Measurements from ENCODE around the gene PBX1. TPM values are rescaled to one million over a fixed set of nuclear protein-coding genes. Genes with fewer than 3 reads are reported as not detected.

PBX1 gene
- total and polyA plus RNA-seq, 4 donors = 14.0 to 125 (median 40.0) TPM

DNA sequence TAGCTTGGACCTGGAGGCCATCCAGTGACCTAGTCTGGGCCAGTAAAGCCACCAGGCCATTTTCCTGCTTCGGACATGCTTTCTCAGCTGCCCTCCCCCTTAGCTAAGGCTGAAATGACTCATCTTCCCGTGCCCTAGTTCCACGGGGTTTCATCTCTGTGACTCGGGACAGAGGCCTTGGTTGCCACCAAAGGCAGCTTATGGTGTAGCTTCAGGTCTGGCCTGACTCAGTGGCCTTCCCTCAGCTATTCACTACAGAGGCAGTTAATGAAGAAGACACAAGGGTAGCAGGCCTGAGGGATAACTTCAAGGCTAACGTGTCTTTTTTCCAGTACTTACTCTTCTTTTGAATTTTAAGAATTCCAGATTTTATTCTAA lies 82.4 kb downstream of the PBX1 start:
- ATAC-seq (ENCODE audit: low FRiP score) = no peak
- Histone ChIP-seq H3K4me3 (ENCODE audit: low read length in 2 of 2) (no peak overlapping the region), H3K9me3 (ENCODE audit: control insufficient read depth, low read length) (no peaks in the 10 kb centered on the region), H3K4me1 (ENCODE audit: control insufficient read depth in 1 of 2, insufficient read depth in 2 of 2, low read length in 2 of 2) (peaks cover 2 to 14% of the 10 kb centered on the region in 2 donors), H3K36me3 (ENCODE audit: control insufficient read depth in 1 of 2, insufficient read depth in 2 of 2, low read length in 1 of 2) (no peaks in the 10 kb centered on the region), H3K27me3 (ENCODE audit: control insufficient read depth in 1 of 2, insufficient read depth in 2 of 2, low read length in 1 of 2) (no peaks in the 10 kb centered on the region), H3K27ac (ENCODE audit: low read depth in 1 of 2, low read length in 2 of 2) (no peak overlapping the region)
- DNase-seq = peak in 1 of 2 donors; percentile 56
- intact Hi-C loops (cut with DNase I) = no loop called here
- WGBS, 2 donors = 59 to 69% methylated on average over 5 of the region's 5 CpGs

DNA sequence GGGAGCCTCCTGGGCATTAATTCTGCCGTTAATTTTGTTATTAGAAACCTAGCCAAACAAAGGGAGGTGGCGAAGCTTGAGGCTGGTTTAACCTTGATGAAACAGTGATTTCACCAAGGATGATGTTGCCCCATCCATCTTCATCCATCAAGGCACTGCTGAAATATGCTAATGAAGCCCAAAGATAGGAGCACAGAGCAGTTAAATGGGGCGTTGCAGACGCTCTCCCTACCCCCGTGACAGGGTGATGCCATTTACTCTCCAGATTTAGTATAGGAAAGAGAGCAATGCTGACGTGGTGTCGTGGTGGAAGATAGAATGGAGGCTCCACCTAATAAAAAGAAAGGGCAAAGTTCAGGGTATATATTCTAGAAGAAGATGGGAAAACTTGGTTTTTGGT lies 84.0 kb downstream of the PBX1 start:
- ATAC-seq (ENCODE audit: low FRiP score) (no peak), DNase-seq (no peak)
- H3K4me1 ChIP-seq (ENCODE audit: control insufficient read depth in 1 of 2, insufficient read depth in 2 of 2, low read length in 2 of 2) = peaks cover 2 to 14% of the 10 kb centered on the region in 2 donors
- no peaks in the 10 kb centered on the region for H3K27me3 ChIP-seq (ENCODE audit: control insufficient read depth in 1 of 2, insufficient read depth in 2 of 2, low read length in 1 of 2)
- H3K36me3 ChIP-seq (ENCODE audit: control insufficient read depth in 1 of 2, insufficient read depth in 2 of 2, low read length in 1 of 2) = no peaks in the 10 kb centered on the region
- intact Hi-C loops (cut with DNase I) = no loop called here
- H3K4me3 ChIP-seq (ENCODE audit: low read length in 2 of 2) = no peak overlapping the region
- H3K9me3 ChIP-seq (ENCODE audit: control insufficient read depth, low read length) = no peaks in the 10 kb centered on the region
- WGBS, 2 donors = 85 to 91% methylated on average over 7 of the region's 7 CpGs
- no peak overlapping the region for H3K27ac ChIP-seq (ENCODE audit: low read depth in 1 of 2, low read length in 2 of 2)

DNA sequence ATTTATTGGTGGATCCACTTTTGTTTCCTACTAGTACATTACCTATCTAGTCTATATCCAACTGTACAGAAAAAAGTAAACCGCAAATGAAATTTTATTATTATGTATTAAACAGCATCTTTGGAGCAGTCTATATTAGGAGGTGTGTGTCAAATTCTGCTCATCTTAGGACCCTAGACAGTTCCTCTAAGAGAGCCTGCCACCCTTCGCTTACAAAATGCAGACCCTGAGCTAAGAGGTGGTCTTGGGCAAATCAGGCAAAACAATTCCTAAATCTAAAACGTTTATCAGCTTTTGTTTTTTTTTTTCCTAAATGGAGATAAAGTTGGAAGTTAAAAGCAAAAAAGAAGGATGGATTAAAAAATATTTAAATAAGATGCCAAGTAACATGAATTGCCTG lies 85.3 kb downstream of the PBX1 start:
- Histone ChIP-seq H3K27me3 (ENCODE audit: control insufficient read depth in 1 of 2, insufficient read depth in 2 of 2, low read length in 1 of 2) (no peaks in the 10 kb centered on the region), H3K27ac (ENCODE audit: low read depth in 1 of 2, low read length in 2 of 2) (no peak overlapping the region), H3K4me3 (ENCODE audit: low read length in 2 of 2) (no peak overlapping the region), H3K4me1 (ENCODE audit: control insufficient read depth in 1 of 2, insufficient read depth in 2 of 2, low read length in 2 of 2) (peaks cover 5 to 9% of the 10 kb centered on the region in 2 donors), H3K36me3 (ENCODE audit: control insufficient read depth in 1 of 2, insufficient read depth in 2 of 2, low read length in 1 of 2) (no peaks in the 10 kb centered on the region), H3K9me3 (ENCODE audit: control insufficient read depth, low read length) (no peaks in the 10 kb centered on the region)
- intact Hi-C loops (cut with DNase I) = no loop called here
- DNase-seq = no peak
- ATAC-seq (ENCODE audit: low FRiP score) = no peak
- 64 to 67% methylated on average over 3 of the region's 3 CpGs for WGBS, 2 donors

DNA sequence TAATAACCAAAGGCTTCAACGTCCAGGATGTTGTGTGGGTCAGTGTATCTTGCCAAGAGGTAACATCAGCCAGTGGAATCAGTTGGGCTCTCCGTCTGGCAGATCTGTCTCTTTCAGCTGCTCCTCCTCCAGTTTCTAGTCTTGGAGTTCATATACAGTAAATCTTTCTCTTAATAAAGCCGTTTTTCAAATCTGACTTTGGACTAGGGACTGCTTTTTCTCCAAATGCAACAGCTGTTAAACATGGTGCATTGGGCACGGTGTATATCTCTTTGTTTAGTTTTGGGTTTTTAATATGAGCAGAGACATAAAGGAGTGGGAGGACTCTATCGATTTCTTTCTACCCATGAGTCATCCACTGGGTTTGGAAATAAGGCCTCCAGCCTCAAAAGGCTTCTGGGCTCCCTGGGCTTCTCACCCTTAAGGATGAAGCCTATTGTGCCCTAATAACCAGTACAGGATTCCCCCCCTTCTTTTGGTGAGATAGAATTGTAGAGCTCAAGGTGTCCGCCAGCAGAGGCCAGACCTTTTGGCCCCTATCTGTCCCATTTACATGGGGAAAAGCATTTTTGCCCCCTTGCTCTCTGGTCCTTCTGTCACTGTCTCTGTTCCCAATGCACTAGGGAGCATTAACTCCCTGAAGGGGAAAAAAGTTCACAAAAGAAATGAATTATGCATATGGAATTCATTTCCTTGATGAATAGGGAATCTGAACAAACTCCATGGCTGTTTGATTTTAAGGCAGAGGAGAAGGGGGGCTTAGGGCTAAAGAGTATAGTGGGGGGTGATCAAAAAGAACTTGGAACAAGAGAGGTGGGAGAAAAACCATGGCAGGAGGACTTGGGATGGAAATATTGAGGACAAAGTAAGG lies 86.0 kb downstream of the PBX1 start:
- Histone ChIP-seq H3K4me1 (ENCODE audit: control insufficient read depth in 1 of 2, insufficient read depth in 2 of 2, low read length in 2 of 2) (peaks cover 5 to 9% of the 10 kb centered on the region in 2 donors), H3K27ac (ENCODE audit: low read depth in 1 of 2, low read length in 2 of 2) (no peak overlapping the region), H3K27me3 (ENCODE audit: control insufficient read depth in 1 of 2, insufficient read depth in 2 of 2, low read length in 1 of 2) (no peaks in the 10 kb centered on the region), H3K9me3 (ENCODE audit: control insufficient read depth, low read length) (no peaks in the 10 kb centered on the region), H3K36me3 (ENCODE audit: control insufficient read depth in 1 of 2, insufficient read depth in 2 of 2, low read length in 1 of 2) (no peaks in the 10 kb centered on the region), H3K4me3 (ENCODE audit: low read length in 2 of 2) (no peak overlapping the region)
- 21 to 23% methylated on average over 6 of the region's 6 CpGs for WGBS, 2 donors
- DNase-seq (no peak), ATAC-seq (ENCODE audit: low FRiP score) (no peak)
- intact Hi-C loops (cut with DNase I) = no loop called here

DNA sequence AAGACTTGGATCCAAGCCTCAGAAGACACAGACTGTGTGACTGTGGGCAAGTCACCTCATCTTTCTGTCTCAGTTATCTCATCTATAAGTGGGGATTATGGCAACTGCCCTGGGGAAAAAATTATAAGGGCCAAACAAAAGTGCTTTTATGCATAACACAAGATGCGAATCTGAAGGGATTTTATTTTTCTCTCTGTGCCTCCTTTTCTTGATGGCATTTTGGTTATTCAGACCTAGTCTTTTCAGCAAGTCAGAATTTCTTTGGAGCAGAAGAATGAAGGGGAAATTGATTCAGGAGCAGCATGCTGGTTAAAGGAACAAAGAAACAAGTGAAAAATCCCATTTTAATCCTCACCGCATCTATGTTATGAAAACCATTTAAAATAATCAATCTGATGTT lies 86.9 kb downstream of the PBX1 start:
- Histone ChIP-seq H3K9me3 (ENCODE audit: control insufficient read depth, low read length) (no peaks in the 10 kb centered on the region), H3K27me3 (ENCODE audit: control insufficient read depth in 1 of 2, insufficient read depth in 2 of 2, low read length in 1 of 2) (no peaks in the 10 kb centered on the region), H3K4me1 (ENCODE audit: control insufficient read depth in 1 of 2, insufficient read depth in 2 of 2, low read length in 2 of 2) (peaks cover 5 to 9% of the 10 kb centered on the region in 2 donors), H3K27ac (ENCODE audit: low read depth in 1 of 2, low read length in 2 of 2) (no peak overlapping the region), H3K36me3 (ENCODE audit: control insufficient read depth in 1 of 2, insufficient read depth in 2 of 2, low read length in 1 of 2) (no peaks in the 10 kb centered on the region), H3K4me3 (ENCODE audit: low read length in 2 of 2) (no peak overlapping the region)
- no peak for DNase-seq
- no peak for ATAC-seq (ENCODE audit: low FRiP score)
- intact Hi-C loops (cut with DNase I) = no loop called here
- WGBS, 2 donors = 97 to 100% methylated on average over 2 of the region's 2 CpGs

DNA sequence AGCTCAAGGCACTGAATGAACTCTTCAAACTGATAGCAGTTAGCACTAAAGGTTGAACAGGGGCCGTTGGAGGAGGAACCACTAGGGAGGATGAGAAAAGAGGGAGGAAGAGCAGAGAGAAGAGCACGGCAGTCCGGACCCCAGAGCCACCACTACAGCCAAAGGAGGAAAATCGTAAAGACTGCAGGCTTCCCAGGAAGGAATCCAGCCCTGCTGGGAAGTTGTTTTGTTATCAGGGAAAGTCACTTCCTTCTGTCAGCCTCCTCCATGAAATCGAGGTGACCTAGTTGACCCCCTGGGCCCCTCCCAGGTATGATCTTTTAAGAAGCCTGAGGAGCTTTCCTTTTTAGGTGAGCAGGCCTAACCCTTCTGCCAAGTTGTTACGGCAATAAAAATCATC lies 88.2 kb downstream of the PBX1 start:
- peaks cover 3 to 9% of the 10 kb centered on the region in 2 donors for H3K4me1 ChIP-seq (ENCODE audit: control insufficient read depth in 1 of 2, insufficient read depth in 2 of 2, low read length in 2 of 2)
- H3K9me3 ChIP-seq (ENCODE audit: control insufficient read depth, low read length) = no peaks in the 10 kb centered on the region
- no peak overlapping the region for H3K27ac ChIP-seq (ENCODE audit: low read depth in 1 of 2, low read length in 2 of 2)
- no peaks in the 10 kb centered on the region for H3K36me3 ChIP-seq (ENCODE audit: control insufficient read depth in 1 of 2, insufficient read depth in 2 of 2, low read length in 1 of 2)
- H3K4me3 ChIP-seq (ENCODE audit: low read length in 2 of 2) = no peak overlapping the region
- DNase-seq = no peak
- intact Hi-C loops (cut with DNase I) = no loop called here
- H3K27me3 ChIP-seq (ENCODE audit: control insufficient read depth in 1 of 2, insufficient read depth in 2 of 2, low read length in 1 of 2) = no peaks in the 10 kb centered on the region
- no peak for ATAC-seq (ENCODE audit: low FRiP score)
- WGBS, 2 donors = 68 to 72% methylated on average over 6 of the region's 6 CpGs

DNA sequence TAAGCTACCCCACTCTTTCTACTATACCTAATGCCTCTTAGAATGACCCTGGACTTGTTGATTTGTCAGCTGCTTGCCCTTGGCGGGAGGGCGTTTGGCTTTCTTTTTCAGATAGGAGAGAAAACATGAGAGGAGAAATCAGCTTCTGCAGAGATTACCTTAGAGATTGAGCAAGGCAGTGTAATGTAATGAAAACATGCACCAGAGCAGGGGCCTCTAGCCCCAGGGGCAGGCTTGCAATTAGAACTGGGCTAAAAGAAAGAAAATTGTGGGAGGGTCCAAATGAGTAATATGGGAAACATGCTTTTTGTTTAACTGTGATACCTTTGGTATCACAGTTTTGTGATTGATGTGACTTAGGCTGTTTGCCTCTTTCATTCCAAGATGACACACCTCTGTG lies 89.7 kb downstream of the PBX1 start:
- no peaks in the 10 kb centered on the region for H3K9me3 ChIP-seq (ENCODE audit: control insufficient read depth, low read length)
- H3K27me3 ChIP-seq (ENCODE audit: control insufficient read depth in 1 of 2, insufficient read depth in 2 of 2, low read length in 1 of 2) = no peaks in the 10 kb centered on the region
- ATAC-seq (ENCODE audit: low FRiP score) (no peak), DNase-seq (no peak)
- intact Hi-C loops (cut with DNase I) = no loop called here
- H3K36me3 ChIP-seq (ENCODE audit: control insufficient read depth in 1 of 2, insufficient read depth in 2 of 2, low read length in 1 of 2) = no peaks in the 10 kb centered on the region
- H3K4me3 ChIP-seq (ENCODE audit: low read length in 2 of 2) = no peak overlapping the region
- WGBS, 2 donors = 62 to 76% methylated on average over 2 of the region's 2 CpGs
- H3K4me1 ChIP-seq (ENCODE audit: control insufficient read depth in 1 of 2, insufficient read depth in 2 of 2, low read length in 2 of 2) = peaks cover 3 to 5% of the 10 kb centered on the region in 2 donors
- no peak overlapping the region for H3K27ac ChIP-seq (ENCODE audit: low read depth in 1 of 2, low read length in 2 of 2)

DNA sequence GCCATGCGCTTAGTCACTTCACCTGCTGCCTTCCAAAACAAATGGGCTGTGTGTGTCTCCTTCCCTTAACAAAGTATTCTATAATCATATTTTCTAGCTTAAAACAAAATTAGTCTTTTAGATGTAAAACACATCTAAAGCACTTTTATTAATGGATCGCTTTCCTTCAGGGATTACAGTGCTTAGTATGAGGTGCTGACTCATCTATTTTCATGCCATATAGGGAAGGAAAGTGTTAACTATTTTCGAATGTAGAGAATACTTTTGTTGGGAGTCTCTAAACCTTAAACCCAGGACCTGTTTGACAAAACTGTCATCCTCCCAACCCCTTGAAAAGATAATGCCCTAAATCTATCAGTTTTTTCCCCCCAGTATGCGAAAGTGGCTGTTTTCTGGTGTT lies 90.2 kb downstream of the PBX1 start:
- no peaks in the 10 kb centered on the region for H3K9me3 ChIP-seq (ENCODE audit: control insufficient read depth, low read length)
- H3K36me3 ChIP-seq (ENCODE audit: control insufficient read depth in 1 of 2, insufficient read depth in 2 of 2, low read length in 1 of 2) = no peaks in the 10 kb centered on the region
- 82 to 83% methylated on average over 4 of the region's 4 CpGs for WGBS, 2 donors
- H3K27me3 ChIP-seq (ENCODE audit: control insufficient read depth in 1 of 2, insufficient read depth in 2 of 2, low read length in 1 of 2) = no peaks in the 10 kb centered on the region
- no peak for ATAC-seq (ENCODE audit: low FRiP score)
- H3K4me3 ChIP-seq (ENCODE audit: low read length in 2 of 2) = no peak overlapping the region
- H3K27ac ChIP-seq (ENCODE audit: low read depth in 1 of 2, low read length in 2 of 2) = no peak overlapping the region
- intact Hi-C loops (cut with DNase I) = no loop called here
- peaks cover 3 to 5% of the 10 kb centered on the region in 2 donors for H3K4me1 ChIP-seq (ENCODE audit: control insufficient read depth in 1 of 2, insufficient read depth in 2 of 2, low read length in 2 of 2)
- DNase-seq = no peak

DNA sequence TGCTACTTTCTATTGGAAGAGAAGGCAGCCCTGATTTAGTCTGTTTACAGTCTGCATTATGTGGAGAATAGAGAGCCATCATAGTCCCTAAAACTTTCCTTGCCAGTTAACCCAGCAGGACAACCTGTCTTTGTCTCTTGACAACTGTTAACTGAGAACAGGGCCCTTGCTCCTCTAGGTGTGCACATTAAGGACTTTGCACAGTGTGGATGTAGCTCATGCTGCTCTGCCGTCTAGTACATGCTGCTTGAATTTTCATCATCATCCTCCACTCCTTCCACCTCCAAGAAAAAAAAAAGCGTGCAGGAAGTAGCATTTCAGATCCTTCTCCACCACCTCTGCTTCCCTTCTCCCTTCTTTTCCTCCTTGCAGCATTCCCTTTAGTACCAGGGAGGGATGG lies 91.5 kb downstream of the PBX1 start:
- Histone ChIP-seq H3K9me3 (ENCODE audit: control insufficient read depth, low read length) (no peaks in the 10 kb centered on the region), H3K4me1 (ENCODE audit: control insufficient read depth in 1 of 2, insufficient read depth in 2 of 2, low read length in 2 of 2) (peaks cover 2 to 3% of the 10 kb centered on the region in 2 donors), H3K36me3 (ENCODE audit: control insufficient read depth in 1 of 2, insufficient read depth in 2 of 2, low read length in 1 of 2) (no peaks in the 10 kb centered on the region), H3K27ac (ENCODE audit: low read depth in 1 of 2, low read length in 2 of 2) (no peak overlapping the region), H3K27me3 (ENCODE audit: control insufficient read depth in 1 of 2, insufficient read depth in 2 of 2, low read length in 1 of 2) (no peaks in the 10 kb centered on the region), H3K4me3 (ENCODE audit: low read length in 2 of 2) (no peak overlapping the region)
- ATAC-seq (ENCODE audit: low FRiP score) (no peak), DNase-seq (no peak)
- 87% methylated on average over 2 of the region's 2 CpGs for WGBS, 2 donors
- intact Hi-C loops (cut with DNase I) = no loop called here
